HG03135 (cell line): ENCODE data around the gene NADSYN1.

ENCODE experiments used
- ATAC-seq: cut with Tn5 transposase; IDR thresholded peaks from one replicate; pipeline ENCODE4 v1.9.1; 2021; ENCODE audit warnings: mild to moderate bottlenecking, moderate library complexity; ENCODE audit not compliant: unreplicated experiment

The NADSYN1 gene

GRCh38 chr11:71489311-71490043, 36.5 kb downstream of the NADSYN1 start:
- ATAC-seq, result no peak

GRCh38 chr11:71490044-71490730, 37.2 kb downstream of the NADSYN1 start:
- ATAC-seq, result no peak

- ATAC-seq, result no peak
These were observed 37.9 kb downstream of the NADSYN1 start for GRCh38 chr11:71490731-71491390.

GRCh38 chr11:71491531-71491930, 38.5 kb downstream of the NADSYN1 start:
- ATAC-seq, result no peak

- ATAC-seq, result no peak
These were observed 38.9 kb downstream of the NADSYN1 start for GRCh38 chr11:71491940-71492339.

GRCh38 chr11:71495286-71496230, 42.6 kb downstream of the NADSYN1 start:
- ATAC-seq, result no peak

GRCh38 chr11:71496421-71496820, 43.4 kb downstream of the NADSYN1 start:
- ATAC-seq, result no peak

GRCh38 chr11:71498091-71498490, 45.1 kb downstream of the NADSYN1 start:
- ATAC-seq, result no peak

GRCh38 chr11:71499125-71499524, 46.1 kb downstream of the NADSYN1 start:
- ATAC-seq, result no peak

GRCh38 chr11:71499546-71499945, 46.5 kb downstream of the NADSYN1 start:
- no peak for ATAC-seq

- no peak for ATAC-seq
These were observed 47.6 kb downstream of the NADSYN1 start for GRCh38 chr11:71500601-71501021.

- no peak for ATAC-seq
These were observed 48.3 kb downstream of the NADSYN1 start for GRCh38 chr11:71501071-71501985.

- no peak for ATAC-seq
These were observed 49.0 kb downstream of the NADSYN1 start for GRCh38 chr11:71502026-71502425.

GRCh38 chr11:71502871-71503435, 50.0 kb downstream of the NADSYN1 start:
- ATAC-seq, result no peak

- no peak for ATAC-seq
These were observed 51.5 kb downstream of the NADSYN1 start for GRCh38 chr11:71504531-71504930.

- no peak for ATAC-seq
These were observed 52.0 kb downstream of the NADSYN1 start for GRCh38 chr11:71505001-71505400.

- no peak for ATAC-seq
These were observed 52.8 kb downstream of the NADSYN1 start for GRCh38 chr11:71505781-71506180.

- ATAC-seq, result no peak
These were observed 54.1 kb downstream of the NADSYN1 start for GRCh38 chr11:71507102-71507501.
